HG03460 (cell line): ENCODE measurements around the gene CXorf65.

ENCODE experiments used
- ATAC-seq: cut with Tn5 transposase; IDR thresholded peaks from one replicate; pipeline ENCODE4 v1.9.1; 2021; ENCODE audit not compliant: unreplicated experiment

Gene CXorf65

DNA sequence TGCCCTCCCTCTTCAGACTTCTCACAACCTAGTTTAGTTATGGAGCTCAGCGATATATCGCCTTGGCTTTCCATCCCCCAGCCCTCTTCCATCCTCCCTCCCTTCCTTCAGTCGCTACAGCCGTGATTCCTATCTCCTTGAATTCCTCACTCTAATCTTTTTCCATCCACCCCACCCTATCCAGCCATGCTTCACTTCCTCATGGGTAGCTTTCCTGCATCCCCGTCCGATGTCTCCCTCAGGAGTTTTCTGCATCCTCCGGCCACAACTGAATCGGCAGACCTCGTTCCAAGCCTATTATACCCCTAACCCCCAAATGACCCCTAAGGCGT lies 38.9 kb downstream of the CXorf65 start:
- peak; percentile 6 for ATAC-seq

DNA sequence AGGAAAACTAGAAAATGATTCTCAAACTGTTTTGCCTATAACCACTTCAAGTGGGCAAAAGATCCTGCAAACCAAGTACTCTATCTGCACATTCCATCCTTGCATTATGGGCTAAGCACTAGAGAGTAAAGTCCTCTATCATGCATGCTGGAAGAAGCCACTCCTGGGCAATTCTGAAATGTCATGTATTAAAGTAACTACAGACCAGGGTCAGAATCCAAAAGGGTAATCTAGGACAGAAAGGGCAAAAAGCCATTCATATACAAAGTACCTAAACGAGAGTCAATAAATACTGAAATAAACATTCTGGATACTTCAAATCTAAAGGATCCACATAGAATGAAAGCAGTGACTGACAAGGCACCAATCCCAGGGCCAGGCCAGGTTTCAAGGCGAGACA lies 39.5 kb downstream of the CXorf65 start:
- no peak for ATAC-seq

DNA sequence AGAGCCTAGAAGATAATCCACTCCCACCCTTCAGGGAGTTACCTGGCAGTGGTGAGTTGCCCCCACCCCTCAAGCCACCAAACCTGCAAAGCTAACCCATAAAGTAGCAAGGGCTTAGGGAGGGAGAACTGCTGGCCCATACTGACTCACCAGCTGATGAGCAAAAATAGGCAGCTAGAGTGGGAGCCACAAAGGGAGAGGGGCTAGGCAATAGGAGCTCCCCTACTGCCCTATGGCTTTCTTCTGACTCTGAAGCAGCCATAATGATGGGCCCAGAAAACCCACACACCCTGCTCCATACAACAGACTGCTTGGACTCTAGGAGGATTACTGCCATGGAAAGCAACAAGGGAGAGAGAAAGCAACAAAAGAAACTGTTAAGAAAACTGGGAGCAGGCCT lies 46.4 kb downstream of the CXorf65 start:
- ATAC-seq: no peak

DNA sequence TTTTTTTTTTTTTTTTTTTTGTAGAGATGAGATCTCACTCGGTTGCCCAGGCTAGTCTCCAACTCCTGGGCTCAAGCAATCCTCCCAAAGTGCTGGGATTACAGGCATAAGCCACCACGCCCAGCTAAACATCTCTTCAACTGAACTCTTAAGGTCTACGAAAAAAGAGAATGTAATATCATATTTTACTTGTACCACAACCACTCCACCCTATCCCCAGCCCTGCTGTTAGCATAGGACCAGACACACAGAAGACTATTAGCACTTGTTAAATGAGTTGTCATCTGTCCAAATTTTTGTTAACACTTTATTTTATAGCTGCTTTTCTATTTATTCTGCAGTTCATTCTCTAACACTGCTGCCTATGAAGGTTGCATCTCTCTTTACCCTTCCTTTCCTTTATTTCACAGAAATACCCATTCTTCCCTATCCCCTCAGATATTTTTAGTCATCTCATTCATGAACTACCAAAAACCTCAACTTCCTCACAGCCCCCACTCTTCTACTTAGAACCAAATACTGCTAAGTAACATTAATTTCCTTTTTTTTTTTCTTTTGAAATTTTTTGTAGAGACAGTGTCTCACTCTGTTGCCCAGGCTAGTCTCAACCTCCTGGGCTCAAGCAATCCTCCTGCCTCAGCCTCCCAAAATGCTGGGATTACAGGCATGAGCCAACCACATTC lies 48.6 kb downstream of the CXorf65 start:
- ATAC-seq: no peak

DNA sequence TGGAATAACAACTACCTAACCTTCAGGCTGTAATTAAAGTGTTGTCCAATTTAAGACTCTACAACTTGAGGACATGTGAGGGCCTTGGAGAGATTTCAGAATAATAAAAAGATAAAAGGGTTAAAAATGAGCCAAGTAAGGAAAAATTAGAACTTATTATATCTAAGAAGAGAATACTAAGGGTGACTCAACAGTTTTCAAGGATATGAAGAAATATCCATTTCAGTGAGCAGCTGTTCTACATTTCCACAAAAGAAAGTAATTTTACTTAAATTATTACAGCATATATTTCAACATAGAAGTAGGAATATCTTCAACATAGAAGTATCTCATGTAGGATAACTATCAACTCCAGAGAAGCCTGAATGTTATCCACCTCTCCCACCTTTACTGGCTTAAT lies 49.7 kb downstream of the CXorf65 start:
- no peak for ATAC-seq
